Ishikawa (cell line): ENCODE results near the gene PLPPR5.

Experiments used
- CEBPB ChIP-seq: IDR thresholded peaks from 2 replicates; pipeline ENCODE4 v1.6.1; 2012
- CREB1 ChIP-seq: IDR thresholded peaks from 2 replicates; pipeline ENCODE4 v1.6.1; 2012; ENCODE audit warnings: low read depth
- EGR1 ChIP-seq: IDR thresholded peaks from 2 replicates; pipeline ENCODE4 v1.6.1; 2012
- EP300 ChIP-seq: IDR thresholded peaks from 2 replicates; pipeline ENCODE4 v1.6.1; 2012; ENCODE audit warnings: borderline replicate concordance
- FOXM1 ChIP-seq: IDR thresholded peaks from 2 replicates; pipeline ENCODE4 v1.6.1; 2012; ENCODE audit warnings: low read depth, borderline replicate concordance
- NFIC ChIP-seq: IDR thresholded peaks from 2 replicates; pipeline ENCODE4 v1.6.1; 2012
- RAD21 ChIP-seq: IDR thresholded peaks from 2 replicates; pipeline ENCODE4 v1.6.1; 2012; ENCODE audit warnings: low read depth
- TAF1 ChIP-seq: IDR thresholded peaks from 2 replicates; pipeline ENCODE4 v1.6.1; 2012; ENCODE audit warnings: low read depth, mild to moderate bottlenecking
- TCF12 ChIP-seq: IDR thresholded peaks from 2 replicates; pipeline ENCODE4 v1.6.1; 2012; ENCODE audit warnings: low read depth
- TEAD4 ChIP-seq: IDR thresholded peaks from 2 replicates; pipeline ENCODE4 v1.6.1; 2012
- YY1 ChIP-seq: IDR thresholded peaks from 2 replicates; pipeline ENCODE4 v1.6.1; 2012; ENCODE audit warnings: low read depth
- ZBTB7A ChIP-seq: IDR thresholded peaks from 2 replicates; pipeline ENCODE4 v1.6.1; 2012; ENCODE audit warnings: low read depth
- TF ChIP-seq, protein P1 (sequence below): IDR thresholded peaks from 2 replicates; pipeline ENCODE4 v1.6.1; 2012
- TF ChIP-seq, protein P2 (sequence below): IDR thresholded peaks from 2 replicates; pipeline ENCODE4 v1.6.1; 2012
- TF ChIP-seq, protein P3 (sequence below): IDR thresholded peaks from 2 replicates; pipeline ENCODE4 v1.6.1; 2012; ENCODE audit warnings: low read depth, mild to moderate bottlenecking

PLPPR5 gene

DNA sequence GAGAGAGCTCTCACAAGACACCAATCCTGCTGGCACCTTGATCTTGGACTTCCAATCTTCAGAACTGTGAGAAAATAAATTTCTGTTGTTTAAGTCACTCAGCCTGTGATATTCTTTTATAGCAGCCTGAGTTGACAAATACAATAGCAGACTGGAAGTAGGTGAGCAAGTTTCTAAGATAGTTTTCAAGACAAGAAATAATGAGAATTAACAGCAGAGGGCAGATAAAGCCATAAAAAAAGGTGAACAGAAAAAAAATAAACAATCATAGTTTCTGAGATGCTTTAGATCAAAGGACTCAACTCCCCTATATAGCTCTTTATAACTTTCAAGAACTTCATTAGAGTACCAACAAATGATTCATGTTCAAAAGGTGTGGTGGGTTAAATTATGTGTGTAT, 119.8 kb downstream of the PLPPR5 start:
- TF ChIP-seq FOXM1, result no peak

DNA sequence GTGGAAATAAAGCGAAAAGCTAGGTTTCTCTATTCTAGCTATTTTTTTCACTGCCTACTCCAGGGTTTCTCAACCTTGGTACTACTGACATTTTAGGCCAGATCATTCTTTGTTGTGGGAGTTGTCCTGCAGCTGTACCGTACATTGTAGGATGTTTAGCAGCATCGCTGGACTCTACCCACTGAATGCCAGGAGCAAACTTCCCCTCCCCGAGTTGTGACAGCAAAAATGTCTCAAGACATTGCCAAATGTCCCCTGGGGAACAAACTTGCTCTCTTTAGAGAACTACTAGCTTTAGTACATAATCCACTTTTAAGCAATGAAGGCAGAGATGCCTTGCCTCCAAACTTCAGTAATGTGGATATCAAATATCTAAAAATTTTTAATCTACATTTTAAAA, 122.8 kb downstream of the PLPPR5 start:
- TF ChIP-seq FOXM1 (no peak), EGR1 (no peak), YY1 (no peak), TAF1 (no peak), EP300 (no peak), ZBTB7A (no peak)
- TF ChIP-seq, protein P1, sequence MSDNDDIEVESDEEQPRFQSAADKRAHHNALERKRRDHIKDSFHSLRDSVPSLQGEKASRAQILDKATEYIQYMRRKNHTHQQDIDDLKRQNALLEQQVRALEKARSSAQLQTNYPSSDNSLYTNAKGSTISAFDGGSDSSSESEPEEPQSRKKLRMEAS, result no peak

DNA sequence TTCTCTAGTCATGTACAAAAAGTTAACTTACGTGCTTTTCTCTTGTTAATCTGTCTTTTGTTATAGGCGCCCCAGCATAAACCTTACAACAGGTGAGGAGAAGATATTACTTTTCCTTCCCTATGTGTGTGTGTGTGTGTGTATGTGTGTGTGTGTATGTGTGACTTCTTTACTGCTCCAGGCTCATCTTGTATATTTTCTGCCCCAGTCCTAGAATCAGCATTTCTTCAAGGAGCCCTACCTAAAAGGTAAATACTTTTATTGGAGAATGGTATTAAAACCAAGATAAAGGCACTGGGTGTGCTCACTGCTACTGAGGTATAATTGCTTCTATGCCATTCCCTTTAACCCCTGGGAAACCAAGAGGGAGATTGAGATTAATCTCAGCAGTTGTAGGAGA, 129.8 kb downstream of the PLPPR5 start:
- TF ChIP-seq CEBPB (no peak), TAF1 (no peak), EGR1 (no peak), TCF12 (no peak), NFIC (no peak), CREB1 (no peak), RAD21 (no peak)
- TF ChIP-seq, protein P2, sequence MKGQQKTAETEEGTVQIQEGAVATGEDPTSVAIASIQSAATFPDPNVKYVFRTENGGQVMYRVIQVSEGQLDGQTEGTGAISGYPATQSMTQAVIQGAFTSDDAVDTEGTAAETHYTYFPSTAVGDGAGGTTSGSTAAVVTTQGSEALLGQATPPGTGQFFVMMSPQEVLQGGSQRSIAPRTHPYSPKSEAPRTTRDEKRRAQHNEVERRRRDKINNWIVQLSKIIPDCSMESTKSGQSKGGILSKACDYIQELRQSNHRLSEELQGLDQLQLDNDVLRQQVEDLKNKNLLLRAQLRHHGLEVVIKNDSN, result no peak
- TF ChIP-seq, protein P3, sequence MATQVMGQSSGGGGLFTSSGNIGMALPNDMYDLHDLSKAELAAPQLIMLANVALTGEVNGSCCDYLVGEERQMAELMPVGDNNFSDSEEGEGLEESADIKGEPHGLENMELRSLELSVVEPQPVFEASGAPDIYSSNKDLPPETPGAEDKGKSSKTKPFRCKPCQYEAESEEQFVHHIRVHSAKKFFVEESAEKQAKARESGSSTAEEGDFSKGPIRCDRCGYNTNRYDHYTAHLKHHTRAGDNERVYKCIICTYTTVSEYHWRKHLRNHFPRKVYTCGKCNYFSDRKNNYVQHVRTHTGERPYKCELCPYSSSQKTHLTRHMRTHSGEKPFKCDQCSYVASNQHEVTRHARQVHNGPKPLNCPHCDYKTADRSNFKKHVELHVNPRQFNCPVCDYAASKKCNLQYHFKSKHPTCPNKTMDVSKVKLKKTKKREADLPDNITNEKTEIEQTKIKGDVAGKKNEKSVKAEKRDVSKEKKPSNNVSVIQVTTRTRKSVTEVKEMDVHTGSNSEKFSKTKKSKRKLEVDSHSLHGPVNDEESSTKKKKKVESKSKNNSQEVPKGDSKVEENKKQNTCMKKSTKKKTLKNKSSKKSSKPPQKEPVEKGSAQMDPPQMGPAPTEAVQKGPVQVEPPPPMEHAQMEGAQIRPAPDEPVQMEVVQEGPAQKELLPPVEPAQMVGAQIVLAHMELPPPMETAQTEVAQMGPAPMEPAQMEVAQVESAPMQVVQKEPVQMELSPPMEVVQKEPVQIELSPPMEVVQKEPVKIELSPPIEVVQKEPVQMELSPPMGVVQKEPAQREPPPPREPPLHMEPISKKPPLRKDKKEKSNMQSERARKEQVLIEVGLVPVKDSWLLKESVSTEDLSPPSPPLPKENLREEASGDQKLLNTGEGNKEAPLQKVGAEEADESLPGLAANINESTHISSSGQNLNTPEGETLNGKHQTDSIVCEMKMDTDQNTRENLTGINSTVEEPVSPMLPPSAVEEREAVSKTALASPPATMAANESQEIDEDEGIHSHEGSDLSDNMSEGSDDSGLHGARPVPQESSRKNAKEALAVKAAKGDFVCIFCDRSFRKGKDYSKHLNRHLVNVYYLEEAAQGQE, result no peak

DNA sequence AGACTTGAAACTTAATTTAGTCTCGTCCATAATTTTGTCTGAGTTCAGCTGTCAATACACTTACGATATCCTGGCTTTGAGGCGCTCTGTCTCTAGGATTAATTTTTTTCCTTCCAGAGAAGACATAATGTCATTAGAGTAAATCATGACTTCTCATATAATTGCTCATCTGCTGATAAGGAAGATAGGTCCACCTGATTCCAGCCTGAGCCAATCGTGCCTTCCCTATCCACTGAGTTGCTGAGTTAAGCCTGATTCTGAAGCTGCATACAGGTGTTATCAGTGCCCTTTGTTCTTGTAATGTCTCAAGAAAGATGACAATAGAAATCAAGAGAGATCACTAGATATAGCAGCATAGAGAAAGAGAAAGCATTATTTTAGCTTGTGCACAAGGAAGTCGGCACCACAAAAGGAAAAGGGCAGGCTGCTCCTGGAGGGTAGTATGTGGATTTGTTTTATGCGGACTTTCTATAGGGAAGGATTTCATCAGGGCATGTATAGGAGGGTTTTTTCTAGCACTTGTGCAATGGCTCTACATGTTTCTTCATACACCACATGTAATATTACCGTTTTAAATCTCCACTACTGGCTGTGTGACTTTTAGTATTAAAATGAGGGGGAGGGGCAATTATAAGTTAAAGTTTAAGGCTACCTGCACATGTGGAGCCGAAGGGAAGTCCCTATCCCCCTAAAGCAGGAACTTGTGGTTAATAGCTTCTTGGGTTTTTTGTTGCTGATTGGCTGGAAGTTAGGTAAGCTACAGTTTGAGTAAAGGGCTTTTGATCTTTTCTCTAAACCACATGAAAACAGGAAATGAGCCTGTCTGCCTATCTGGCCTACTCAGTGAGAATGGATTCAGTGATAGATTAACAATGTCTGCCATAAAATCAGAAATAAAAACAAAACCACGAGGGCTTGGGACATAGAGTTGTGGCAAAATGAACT, 133.4 kb downstream of the PLPPR5 start:
- TF ChIP-seq EP300 (no peak), EGR1 (no peak), CEBPB (no peak)

DNA sequence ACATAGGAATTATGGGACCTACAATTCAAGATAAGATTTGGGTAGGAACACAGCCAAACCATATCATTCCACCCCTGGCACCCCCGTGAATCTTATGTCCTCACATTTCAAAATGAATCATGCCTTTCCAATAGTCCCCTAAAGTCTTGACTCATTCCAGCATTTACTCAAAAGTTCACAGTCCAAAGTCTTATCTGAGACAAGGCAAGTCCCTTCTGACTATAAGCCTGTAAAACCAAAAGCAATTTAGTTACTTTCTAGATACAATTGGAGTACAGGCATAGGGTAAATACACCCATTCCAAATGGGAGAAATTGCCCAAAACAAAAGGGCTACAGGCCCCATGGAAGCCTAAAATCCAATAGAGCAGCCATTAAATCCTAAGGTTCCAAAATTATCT, 138.9 kb downstream of the PLPPR5 start:
- TF ChIP-seq CREB1 (no peak), FOXM1 (no peak)

DNA sequence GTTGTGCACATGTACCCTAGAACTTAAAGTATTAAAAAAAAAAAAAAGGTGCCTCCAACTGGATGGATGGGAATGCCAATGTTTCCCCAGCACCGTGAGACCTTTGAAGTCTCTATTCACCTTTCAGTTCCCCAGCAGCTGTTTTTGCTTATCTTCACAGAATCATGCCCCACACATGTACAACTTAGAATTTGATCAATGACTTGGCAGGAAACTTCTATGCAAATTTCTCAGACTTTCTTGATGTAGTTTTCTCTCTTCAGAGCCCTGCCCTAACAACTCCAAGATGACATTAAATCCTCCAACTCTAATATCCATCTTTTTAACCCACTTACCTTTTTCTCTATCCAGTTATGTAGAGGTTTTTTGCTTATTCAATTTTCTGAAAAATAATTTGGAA, 144.3 kb downstream of the PLPPR5 start:
- no peak for TF ChIP-seq TAF1
- no peak for TF ChIP-seq EGR1
- no peak for TF ChIP-seq FOXM1
- no peak for TF ChIP-seq TCF12
- TF ChIP-seq, protein P1, result no peak
- TF ChIP-seq YY1, result no peak
- TF ChIP-seq CEBPB, result no peak
- TF ChIP-seq TEAD4, result no peak
- TF ChIP-seq NFIC, result no peak
- no peak for TF ChIP-seq ZBTB7A
- TF ChIP-seq EP300, result no peak
- TF ChIP-seq RAD21, result no peak
- TF ChIP-seq, protein P2, result no peak
- TF ChIP-seq, protein P3, result no peak
- no peak for TF ChIP-seq CREB1

DNA sequence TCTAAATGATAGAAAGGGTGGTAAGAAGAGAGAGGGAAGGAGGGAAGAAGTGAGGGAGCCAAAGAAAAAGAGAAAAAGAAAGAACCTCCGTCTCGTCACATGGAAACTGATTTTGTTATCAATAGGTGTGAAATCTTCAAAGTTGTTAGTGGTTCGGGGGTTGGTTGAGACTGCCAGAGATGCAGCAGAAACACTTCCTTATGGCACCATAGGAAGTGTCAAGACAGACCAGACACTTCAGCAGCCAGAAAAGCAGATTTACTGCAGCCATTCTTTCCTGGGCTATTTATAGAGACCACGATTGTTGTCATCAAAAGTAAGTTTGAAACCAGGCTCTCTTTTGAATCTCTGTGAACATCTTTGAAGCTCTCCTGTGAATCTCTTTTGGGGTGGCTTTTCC, 150.5 kb downstream of the PLPPR5 start:
- TF ChIP-seq NFIC (no peak), TCF12 (no peak)
- TF ChIP-seq, protein P2, result no peak
